ENCODE data around the gene RFX3.

The RFX3 gene

DNA sequence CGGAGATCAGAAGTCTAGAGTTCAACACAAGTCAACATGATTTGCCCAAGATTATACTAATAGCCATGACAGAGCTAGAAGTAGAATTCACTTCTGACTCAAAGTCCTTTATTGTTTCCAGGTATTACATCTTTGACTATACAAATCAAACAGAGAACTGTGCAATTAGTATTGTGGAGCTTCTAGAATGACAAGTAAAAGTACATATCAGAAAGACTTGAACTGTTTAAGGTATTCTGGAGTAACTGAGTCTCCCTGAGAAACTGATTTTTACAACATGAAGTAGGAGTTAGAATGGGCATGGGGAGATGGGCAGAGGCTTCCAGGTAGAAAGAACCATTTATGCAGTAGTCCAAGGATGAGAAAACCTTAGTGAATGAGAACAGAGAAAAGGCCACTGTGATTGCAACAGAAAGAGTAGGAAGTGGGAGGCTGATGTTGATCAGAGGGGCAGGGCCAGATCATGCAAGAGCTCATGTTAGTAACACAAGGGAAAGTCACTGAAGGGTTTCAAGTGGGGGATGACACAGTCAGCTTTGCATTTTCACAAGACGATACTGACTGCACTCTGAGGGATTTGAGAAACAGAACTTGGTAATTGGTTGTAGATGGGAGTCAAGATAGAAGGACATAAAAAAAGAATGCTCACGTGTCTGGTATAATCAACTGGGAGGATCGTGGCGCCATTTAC is 280.7 kb downstream of the RFX3 start:
- in situ Hi-C loops (cut with HindIII; ENCODE audit: low pct_ligation_motif_present, low sequenced_read_pairs), result no loop called here
- TF ChIP-seq, protein P1, sequence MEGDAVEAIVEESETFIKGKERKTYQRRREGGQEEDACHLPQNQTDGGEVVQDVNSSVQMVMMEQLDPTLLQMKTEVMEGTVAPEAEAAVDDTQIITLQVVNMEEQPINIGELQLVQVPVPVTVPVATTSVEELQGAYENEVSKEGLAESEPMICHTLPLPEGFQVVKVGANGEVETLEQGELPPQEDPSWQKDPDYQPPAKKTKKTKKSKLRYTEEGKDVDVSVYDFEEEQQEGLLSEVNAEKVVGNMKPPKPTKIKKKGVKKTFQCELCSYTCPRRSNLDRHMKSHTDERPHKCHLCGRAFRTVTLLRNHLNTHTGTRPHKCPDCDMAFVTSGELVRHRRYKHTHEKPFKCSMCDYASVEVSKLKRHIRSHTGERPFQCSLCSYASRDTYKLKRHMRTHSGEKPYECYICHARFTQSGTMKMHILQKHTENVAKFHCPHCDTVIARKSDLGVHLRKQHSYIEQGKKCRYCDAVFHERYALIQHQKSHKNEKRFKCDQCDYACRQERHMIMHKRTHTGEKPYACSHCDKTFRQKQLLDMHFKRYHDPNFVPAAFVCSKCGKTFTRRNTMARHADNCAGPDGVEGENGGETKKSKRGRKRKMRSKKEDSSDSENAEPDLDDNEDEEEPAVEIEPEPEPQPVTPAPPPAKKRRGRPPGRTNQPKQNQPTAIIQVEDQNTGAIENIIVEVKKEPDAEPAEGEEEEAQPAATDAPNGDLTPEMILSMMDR (IDR thresholded peaks at IDR 0.05; ENCODE audit: low read depth, low read length, missing control alignments), result no peak
- no peak for DNase-seq

DNA sequence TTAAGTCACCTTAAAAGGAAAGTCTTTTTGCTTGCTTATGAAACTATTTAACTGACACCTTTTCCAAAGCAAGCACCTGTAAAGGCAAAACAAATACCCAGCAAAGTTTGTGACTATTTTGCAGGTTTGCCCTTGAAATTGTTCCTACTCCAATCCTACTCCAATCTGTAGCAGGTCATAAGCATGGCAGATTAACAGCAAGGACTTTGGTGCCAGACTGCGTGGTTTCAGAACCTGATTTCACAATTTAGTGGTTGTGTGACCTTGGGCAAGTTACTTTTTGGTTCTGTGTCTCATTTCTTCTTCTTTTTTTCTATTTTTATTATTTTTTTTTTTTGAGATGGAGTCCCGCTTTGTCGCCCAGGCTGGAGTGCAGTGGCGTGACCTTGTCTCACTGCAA is 282.1 kb downstream of the RFX3 start:
- no peak for DNase-seq
- Histone ChIP-seq H3K4me3 (ENCODE audit: low read depth, low read length) (no peak overlapping the region), H3K27ac (no peak overlapping the region), H3K27me3 (replicated peaks) (no peaks in the 10 kb centered on the region), H3K36me3 (replicated peaks) (no peaks in the 10 kb centered on the region)
- TF ChIP-seq, protein P1 (IDR thresholded peaks at IDR 0.05; ENCODE audit: low read depth, low read length, missing control alignments), result no peak
- in situ Hi-C loops (cut with HindIII; ENCODE audit: low pct_ligation_motif_present, low sequenced_read_pairs), result no loop called here

More for the DNA sequence above, 280.7 kb downstream of the RFX3 start:
- no peaks in the 10 kb centered on the region for H3K27me3 ChIP-seq (replicated peaks)
- no peaks in the 10 kb centered on the region for H3K36me3 ChIP-seq (replicated peaks)
- no peak overlapping the region for H3K4me3 ChIP-seq (ENCODE audit: low read depth, low read length)
- no peak overlapping the region for H3K27ac ChIP-seq

DNA sequence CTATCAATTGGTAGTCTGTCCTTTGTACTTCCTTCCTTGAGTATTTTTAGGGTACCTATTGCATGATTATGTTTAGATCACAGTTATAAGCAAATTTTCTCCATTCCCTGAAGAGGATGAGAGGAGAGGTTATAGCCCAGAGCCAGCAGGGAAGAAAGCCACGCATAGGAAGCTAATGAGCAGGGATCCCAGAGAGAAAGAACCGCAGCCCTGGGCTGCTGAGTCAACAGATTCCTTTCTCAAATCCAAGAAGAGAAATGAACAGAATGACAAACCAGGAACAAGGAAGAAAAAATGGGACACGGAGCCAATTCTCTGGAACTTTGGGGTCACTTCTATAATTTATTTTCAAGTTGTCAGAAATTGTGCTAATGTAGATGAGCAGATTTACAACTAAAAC is 284.5 kb downstream of the RFX3 start:
- in situ Hi-C loops (cut with HindIII; ENCODE audit: low pct_ligation_motif_present, low sequenced_read_pairs), result no loop called here
- Histone ChIP-seq H3K4me3 (ENCODE audit: low read depth, low read length) (no peak overlapping the region), H3K27ac (no peak overlapping the region), H3K27me3 (replicated peaks) (no peaks in the 10 kb centered on the region), H3K36me3 (replicated peaks) (no peaks in the 10 kb centered on the region)
- peak; percentile 24 for DNase-seq
- TF ChIP-seq, protein P1 (IDR thresholded peaks at IDR 0.05; ENCODE audit: low read depth, low read length, missing control alignments), result no peak

DNA sequence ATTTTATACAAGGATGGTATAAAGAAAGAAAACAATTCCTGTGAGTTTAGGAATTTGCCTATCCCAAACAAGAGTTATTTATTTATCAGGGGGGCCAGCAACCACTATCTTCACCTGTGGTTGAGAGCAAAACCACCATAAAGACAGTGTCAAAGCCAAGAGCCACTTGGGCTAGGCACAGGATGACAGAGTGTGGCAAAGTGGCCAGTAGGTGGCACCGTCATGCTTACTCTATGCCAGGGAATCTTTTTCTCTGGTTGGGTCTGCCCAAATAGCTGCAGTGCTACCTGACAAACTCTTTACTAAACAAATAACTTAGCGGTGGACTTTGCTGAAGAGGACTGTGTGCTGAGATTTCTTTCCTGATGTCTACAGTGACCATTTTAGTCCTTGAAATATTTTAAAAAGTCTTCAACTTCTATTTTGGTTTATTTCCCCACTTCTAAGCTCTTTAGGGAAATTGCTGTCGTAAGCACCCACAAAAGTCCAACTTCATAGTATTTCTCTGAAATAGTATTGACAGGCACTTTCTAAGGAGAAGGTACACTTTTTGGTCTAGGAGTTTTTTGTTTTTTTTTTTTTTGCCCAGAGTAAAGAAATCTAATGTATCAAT is 285.0 kb downstream of the RFX3 start:
- no peak overlapping the region for H3K27ac ChIP-seq
- in situ Hi-C loops (cut with HindIII; ENCODE audit: low pct_ligation_motif_present, low sequenced_read_pairs), result no loop called here
- H3K4me3 ChIP-seq (ENCODE audit: low read depth, low read length), result no peak overlapping the region
- TF ChIP-seq, protein P1 (IDR thresholded peaks at IDR 0.05; ENCODE audit: low read depth, low read length, missing control alignments), result peak; percentile 92
- peak; percentile 61 for DNase-seq
- H3K36me3 ChIP-seq (replicated peaks), result no peaks in the 10 kb centered on the region
- H3K27me3 ChIP-seq (replicated peaks), result no peaks in the 10 kb centered on the region

DNA sequence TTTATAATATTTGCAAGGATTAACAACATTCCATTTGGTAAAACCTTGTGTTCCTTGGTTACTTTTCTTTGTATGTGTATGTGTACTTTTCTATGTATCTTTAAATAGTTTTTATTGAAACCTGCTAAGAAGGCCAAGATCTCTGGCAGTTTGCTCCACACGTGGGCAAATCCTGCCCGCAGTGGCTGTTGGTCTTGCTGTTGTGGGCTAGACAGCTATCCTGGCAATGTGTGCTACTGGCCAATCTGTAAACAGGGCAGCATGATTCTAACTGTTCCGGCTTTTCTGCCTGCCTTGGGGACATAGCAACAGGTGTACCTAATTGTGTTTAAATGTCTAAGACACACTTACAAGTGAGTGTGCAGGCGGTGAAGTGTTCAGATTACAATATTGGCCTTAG is 286.6 kb downstream of the RFX3 start:
- in situ Hi-C loops (cut with HindIII; ENCODE audit: low pct_ligation_motif_present, low sequenced_read_pairs), result no loop called here
- TF ChIP-seq, protein P1 (IDR thresholded peaks at IDR 0.05; ENCODE audit: low read depth, low read length, missing control alignments), result no peak

More for the DNA sequence above, 286.6 kb downstream of the RFX3 start:
- H3K27ac ChIP-seq, result no peak overlapping the region
- no peaks in the 10 kb centered on the region for H3K36me3 ChIP-seq (replicated peaks)
- no peak for DNase-seq
- H3K27me3 ChIP-seq (replicated peaks), result no peaks in the 10 kb centered on the region
- H3K4me3 ChIP-seq (ENCODE audit: low read depth, low read length), result no peak overlapping the region

Data from brain microvascular endothelial cell (primary cell).